SHP77 treated with DMSO at 0.1 percent for 48 hours (cell line): Measurements from ENCODE around the gene MRPL53.

Source experiments
- DNase-seq: peaks from one replicate; lab custom pipeline; 2025; lab: John Stamatoyannopoulos, UW

Gene MRPL53

DNA sequence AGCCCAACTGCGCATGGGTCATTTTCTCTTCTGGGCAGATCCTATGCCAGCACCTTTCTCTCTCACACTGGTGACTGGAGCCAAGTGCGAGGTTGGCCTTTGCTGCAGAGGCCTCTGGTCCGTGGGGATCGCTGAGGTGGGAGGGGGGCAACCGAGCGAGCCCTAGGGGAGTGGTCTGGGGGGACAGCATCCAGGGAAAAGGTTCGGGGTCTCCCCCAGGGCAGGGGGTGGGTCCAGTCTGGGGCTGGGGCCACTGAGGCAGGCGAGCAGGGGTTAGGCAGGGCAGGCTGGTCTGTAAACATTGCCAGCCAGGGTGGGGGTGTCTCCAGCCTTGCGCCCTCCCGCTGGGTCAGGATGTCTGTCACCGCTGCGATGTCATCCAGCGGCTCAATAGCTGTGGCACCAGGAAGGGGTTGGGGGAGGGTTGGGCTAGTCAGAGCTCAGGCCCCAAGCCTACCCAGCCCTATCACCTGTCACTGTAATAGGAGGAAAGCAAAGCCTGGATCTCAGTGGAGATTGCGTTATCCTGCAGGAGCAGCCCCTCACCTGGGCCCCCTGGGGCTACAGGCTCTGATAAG, 46.2 kb downstream of the MRPL53 start:
- DNase-seq = no peak

DNA sequence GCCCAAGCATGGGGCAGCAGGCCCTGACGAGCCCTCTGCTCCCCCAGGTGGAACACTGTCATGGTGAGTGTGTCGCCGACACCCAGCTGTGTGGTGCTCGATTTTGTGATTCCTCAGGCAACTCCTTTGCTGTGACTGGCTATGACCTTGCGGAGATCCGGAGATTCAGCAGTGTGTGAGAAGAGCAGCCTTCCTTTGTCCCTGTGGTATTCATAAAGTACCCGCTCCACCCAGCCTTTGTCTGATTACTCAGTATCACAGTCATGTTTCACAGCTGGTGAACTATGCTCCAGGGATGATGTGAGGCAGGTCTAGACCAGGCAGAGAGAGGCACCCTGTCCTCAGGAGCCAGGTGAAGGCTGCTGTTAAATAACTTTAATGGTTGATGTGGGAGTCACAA, 47.0 kb downstream of the MRPL53 start:
- DNase-seq = no peak

DNA sequence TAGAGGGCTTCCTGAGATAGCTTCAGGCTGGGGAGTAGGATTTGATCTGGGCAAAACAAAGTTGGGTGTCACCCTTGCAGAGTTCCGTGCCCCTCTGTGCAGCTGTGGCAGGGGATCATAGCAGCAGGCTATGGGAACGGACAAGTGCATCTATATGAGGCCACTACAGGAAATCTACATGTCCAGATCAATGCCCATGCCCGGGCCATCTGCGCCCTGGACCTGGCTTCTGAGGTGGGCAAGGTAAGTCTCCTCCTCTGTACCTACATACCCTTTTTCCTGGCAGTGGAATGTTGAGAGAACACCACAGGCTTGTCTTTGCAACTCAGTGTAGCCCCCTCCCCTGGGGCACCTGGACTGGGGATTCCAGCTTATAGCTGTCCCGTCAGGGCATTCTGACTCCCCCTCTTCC, 47.5 kb downstream of the MRPL53 start:
- DNase-seq = no peak

DNA sequence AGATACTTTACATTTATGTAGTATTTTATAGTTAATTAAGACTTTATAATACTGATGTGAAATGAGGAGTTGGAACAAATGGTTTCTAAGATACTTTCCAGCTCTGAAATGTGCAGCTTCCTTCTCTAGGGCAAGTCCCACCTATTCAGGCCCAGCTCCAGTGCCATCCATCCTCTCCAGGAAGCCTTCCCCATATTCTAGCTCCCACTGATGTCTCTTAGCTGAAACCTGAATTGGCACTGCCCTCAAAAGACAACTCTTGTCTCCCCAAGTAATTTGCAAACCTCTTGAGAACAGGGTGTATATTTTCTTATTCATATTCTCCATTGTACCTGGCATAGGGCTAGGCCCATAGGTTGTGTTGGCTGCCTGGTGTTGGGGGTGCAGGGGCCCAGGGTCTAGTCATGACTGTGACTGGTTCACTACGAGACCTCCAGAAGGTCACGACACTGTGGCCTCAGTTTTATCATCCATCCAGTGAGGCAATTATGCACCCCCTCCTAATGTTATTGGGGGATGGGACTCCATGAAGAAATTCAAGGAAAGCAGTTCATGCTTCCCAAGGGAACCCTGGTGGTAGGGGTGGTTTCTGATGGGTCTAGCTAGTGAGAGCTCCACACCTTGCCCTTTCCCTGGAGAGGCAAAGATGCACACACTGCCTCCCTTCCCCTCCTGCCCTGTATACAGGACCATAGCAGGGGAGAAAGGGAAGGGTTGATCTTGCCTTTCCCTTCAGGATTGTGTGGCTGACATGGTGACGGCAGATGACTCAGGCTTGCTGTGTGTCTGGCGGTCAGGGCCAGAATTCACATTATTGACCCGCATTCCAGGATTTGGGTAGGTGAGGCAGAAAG, 48.1 kb downstream of the MRPL53 start:
- DNase-seq = no peak

DNA sequence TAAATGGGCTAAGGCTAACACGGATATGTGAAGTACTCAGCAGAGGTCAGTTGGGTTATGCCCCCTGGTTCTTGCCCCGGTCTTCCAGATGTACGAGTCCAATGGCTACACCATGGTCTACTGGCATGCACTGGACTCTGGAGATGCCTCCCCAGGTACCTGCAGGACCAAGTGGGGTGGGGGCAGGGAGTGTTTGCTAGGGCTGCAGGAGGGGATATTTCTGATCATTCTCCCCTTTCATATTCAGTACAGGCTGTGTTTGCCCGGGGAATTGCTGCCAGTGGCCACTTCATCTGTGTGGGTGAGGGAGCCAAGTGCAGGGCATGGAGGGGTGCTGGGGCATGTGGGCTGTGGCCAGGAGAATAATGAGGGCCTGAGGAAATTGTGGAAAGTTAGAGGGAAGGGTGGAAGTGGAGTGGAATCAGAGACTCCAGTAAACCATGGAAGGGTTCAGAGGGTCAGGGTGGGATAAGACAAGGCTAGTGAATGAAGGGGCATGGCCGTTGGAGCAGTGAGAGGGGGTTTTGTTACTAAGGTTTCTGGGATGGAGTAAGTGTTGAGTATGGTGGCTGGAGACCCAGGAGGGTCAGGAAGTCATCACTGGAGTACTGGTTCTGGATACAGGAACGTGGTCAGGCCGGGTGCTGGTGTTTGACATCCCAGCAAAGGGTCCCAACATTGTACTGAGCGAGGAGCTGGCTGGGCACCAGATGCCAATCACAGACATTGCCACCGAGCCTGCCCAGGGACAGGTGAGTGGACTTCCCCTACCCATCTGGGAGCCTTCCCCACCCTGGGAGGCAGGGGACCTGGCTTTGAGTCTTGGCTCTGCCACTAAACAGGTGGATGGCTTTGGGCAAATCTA, 49.0 kb downstream of the MRPL53 start:
- no peak for DNase-seq
